Measurements from ENCODE around the gene CD55.

CD55 gene

GRCh38 chr1:207329469-207329868 is 8.0 kb downstream of the CD55 start:
- H3K36me3 ChIP-seq (ENCODE audit: insufficient read depth, low read length), result peaks cover 30% of the 10 kb centered on the region
- H3K9me3 ChIP-seq (ENCODE audit: low read depth, low read length), result no peaks in the 10 kb centered on the region
- no peak for DNase-seq (ENCODE audit: low read depth, low spot score)
- H3K27ac ChIP-seq, result no peak overlapping the region
- no peak overlapping the region for H3K4me3 ChIP-seq
- TF ChIP-seq EZH2 (IDR thresholded peaks at IDR 0.05) (no peak), POLR2AphosphoS5 (IDR thresholded peaks at IDR 0.05; ENCODE audit: borderline replicate concordance, low read depth, low read length) (no peak), FOXP2 (optimal IDR thresholded peaks at IDR 0.05; ENCODE audit: control extremely low read depth, extremely low read length, insufficient read depth) (no peak)
- no peak overlapping the region for H3K9ac ChIP-seq (ENCODE audit: insufficient read length)

GRCh38 chr1:207330011-207330710 is 8.7 kb downstream of the CD55 start:
- TF ChIP-seq FOXP2 (optimal IDR thresholded peaks at IDR 0.05; ENCODE audit: control extremely low read depth, extremely low read length, insufficient read depth), result no peak
- TF ChIP-seq POLR2AphosphoS5 (IDR thresholded peaks at IDR 0.05; ENCODE audit: borderline replicate concordance, low read depth, low read length), result no peak
- TF ChIP-seq EZH2 (IDR thresholded peaks at IDR 0.05), result no peak
- H3K27ac ChIP-seq, result no peak overlapping the region
- H3K36me3 ChIP-seq (ENCODE audit: insufficient read depth, low read length), result peaks cover 30% of the 10 kb centered on the region

GRCh38 chr1:207331354-207332313 is 10.2 kb downstream of the CD55 start:
- Histone ChIP-seq H3K27ac (no peak overlapping the region), H3K36me3 (ENCODE audit: insufficient read depth, low read length) (peaks cover 29% of the 10 kb centered on the region), H3K4me3 (no peak overlapping the region), H3K9ac (ENCODE audit: insufficient read length) (no peak overlapping the region), H3K9me3 (ENCODE audit: low read depth, low read length) (no peaks in the 10 kb centered on the region)
- TF ChIP-seq FOXP2 (optimal IDR thresholded peaks at IDR 0.05; ENCODE audit: control extremely low read depth, extremely low read length, insufficient read depth) (no peak), POLR2AphosphoS5 (IDR thresholded peaks at IDR 0.05; ENCODE audit: borderline replicate concordance, low read depth, low read length) (no peak), EZH2 (IDR thresholded peaks at IDR 0.05) (no peak)
- no peak for DNase-seq (ENCODE audit: low read depth, low spot score)

More at GRCh38 chr1:207330011-207330710, 8.7 kb downstream of the CD55 start:
- Histone ChIP-seq H3K9me3 (ENCODE audit: low read depth, low read length) (no peaks in the 10 kb centered on the region), H3K9ac (ENCODE audit: insufficient read length) (no peak overlapping the region), H3K4me3 (no peak overlapping the region)
- DNase-seq (ENCODE audit: low read depth, low spot score), result no peak

DNA sequence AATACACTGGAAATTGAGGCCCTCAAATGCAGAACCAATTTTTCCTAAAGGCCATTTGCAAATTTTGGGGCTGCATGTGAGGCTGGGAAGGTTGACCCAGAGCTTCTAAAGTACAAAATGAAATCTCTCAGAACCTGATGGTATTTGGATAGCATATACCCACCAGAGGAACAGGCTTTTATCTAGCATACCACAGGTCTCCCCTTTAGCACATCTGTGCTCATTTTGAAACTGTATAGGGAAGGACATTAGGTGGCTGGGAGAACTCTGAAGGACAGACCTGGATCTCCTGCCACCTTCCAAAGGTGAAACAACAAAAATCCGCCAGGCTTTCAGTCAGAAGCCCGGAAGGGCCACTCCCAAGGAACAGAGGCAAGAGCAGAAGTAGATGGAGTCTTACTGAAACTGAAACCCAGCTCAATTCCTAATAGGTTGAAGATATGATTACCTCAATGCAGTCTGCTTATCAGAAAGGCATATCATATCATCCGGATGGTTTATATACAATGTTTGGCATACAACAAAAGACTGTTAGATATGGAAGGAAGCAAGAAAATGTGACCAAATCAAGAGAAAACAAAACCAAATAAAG is 11.6 kb downstream of the CD55 start:
- H3K27ac ChIP-seq, result no peak overlapping the region
- TF ChIP-seq EZH2 (IDR thresholded peaks at IDR 0.05), result no peak
- no peak for TF ChIP-seq POLR2AphosphoS5 (IDR thresholded peaks at IDR 0.05; ENCODE audit: borderline replicate concordance, low read depth, low read length)
- no peak for TF ChIP-seq FOXP2 (optimal IDR thresholded peaks at IDR 0.05; ENCODE audit: control extremely low read depth, extremely low read length, insufficient read depth)
- H3K4me3 ChIP-seq, result no peak overlapping the region
- H3K9me3 ChIP-seq (ENCODE audit: low read depth, low read length), result no peaks in the 10 kb centered on the region
- DNase-seq (ENCODE audit: low read depth, low spot score), result no peak
- H3K36me3 ChIP-seq (ENCODE audit: insufficient read depth, low read length), result peaks cover 26% of the 10 kb centered on the region
- H3K9ac ChIP-seq (ENCODE audit: insufficient read length), result no peak overlapping the region

DNA sequence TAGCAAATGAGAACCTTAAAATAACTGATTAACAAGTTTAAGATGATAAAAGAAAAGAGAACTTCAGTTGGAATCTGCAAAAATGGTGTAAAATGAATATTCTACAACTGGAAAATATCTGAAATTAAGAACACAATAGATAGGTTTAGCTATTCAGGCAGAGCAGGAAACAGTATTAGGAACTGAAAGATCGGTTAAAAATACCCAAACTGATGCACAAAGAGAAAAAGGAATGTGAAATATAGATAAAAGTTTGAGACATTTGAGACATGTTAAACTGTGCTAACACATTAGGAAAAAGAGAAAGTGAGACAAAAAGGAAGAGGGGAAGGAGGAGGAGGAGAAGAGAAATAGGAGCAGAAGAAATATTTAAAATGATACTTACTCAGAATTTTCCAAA is 12.1 kb downstream of the CD55 start:
- Histone ChIP-seq H3K36me3 (ENCODE audit: insufficient read depth, low read length) (peaks cover 22% of the 10 kb centered on the region), H3K27ac (no peak overlapping the region), H3K4me3 (no peak overlapping the region), H3K9me3 (ENCODE audit: low read depth, low read length) (no peaks in the 10 kb centered on the region), H3K9ac (ENCODE audit: insufficient read length) (no peak overlapping the region)
- no peak for DNase-seq (ENCODE audit: low read depth, low spot score)
- TF ChIP-seq FOXP2 (optimal IDR thresholded peaks at IDR 0.05; ENCODE audit: control extremely low read depth, extremely low read length, insufficient read depth) (no peak), POLR2AphosphoS5 (IDR thresholded peaks at IDR 0.05; ENCODE audit: borderline replicate concordance, low read depth, low read length) (no peak), EZH2 (IDR thresholded peaks at IDR 0.05) (no peak)

DNA sequence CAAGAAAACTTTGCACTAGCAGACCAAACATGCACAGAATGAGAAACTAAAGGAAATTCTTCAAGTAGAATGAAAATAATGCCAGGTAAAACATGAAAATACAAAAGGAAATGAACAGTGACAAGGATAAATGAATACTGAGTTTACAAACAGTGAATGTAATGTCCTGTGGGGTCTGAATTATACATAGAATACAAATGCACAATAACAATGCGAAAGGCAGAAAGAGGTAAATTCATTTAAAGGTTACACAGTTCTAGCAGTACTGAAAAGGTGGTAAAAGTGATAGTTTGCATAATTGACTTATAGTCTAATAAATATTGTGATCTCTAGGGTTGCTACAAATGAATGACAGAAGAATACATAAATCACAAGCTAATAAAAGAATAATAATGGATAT is 12.9 kb downstream of the CD55 start:
- Histone ChIP-seq H3K27ac (no peak overlapping the region), H3K9ac (ENCODE audit: insufficient read length) (no peak overlapping the region), H3K36me3 (ENCODE audit: insufficient read depth, low read length) (peaks cover 22% of the 10 kb centered on the region), H3K9me3 (ENCODE audit: low read depth, low read length) (no peaks in the 10 kb centered on the region), H3K4me3 (no peak overlapping the region)
- DNase-seq (ENCODE audit: low read depth, low spot score), result no peak
- TF ChIP-seq FOXP2 (optimal IDR thresholded peaks at IDR 0.05; ENCODE audit: control extremely low read depth, extremely low read length, insufficient read depth) (no peak), POLR2AphosphoS5 (IDR thresholded peaks at IDR 0.05; ENCODE audit: borderline replicate concordance, low read depth, low read length) (no peak), EZH2 (IDR thresholded peaks at IDR 0.05) (no peak)

DNA sequence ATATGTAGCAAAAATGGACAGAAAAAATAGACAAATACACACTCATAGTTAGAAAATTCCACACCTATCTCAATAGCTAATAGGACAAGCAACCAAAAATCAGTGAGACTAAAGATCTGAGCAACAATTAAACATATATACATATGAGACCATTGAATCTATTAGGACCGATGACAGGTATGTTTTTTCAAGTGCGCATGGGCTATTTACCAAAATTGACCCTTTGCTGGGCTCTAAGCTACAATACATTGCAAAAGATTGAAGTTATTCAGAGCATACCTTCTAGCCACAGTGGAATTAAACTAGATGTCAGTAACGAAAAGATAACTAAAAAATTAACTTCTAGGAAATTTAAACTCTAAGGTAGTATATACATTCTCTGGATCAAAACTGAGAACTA is 13.7 kb downstream of the CD55 start:
- H3K4me3 ChIP-seq, result no peak overlapping the region
- peaks cover 22% of the 10 kb centered on the region for H3K36me3 ChIP-seq (ENCODE audit: insufficient read depth, low read length)
- H3K9ac ChIP-seq (ENCODE audit: insufficient read length), result no peak overlapping the region
- TF ChIP-seq FOXP2 (optimal IDR thresholded peaks at IDR 0.05; ENCODE audit: control extremely low read depth, extremely low read length, insufficient read depth) (no peak), EZH2 (IDR thresholded peaks at IDR 0.05) (no peak), POLR2AphosphoS5 (IDR thresholded peaks at IDR 0.05; ENCODE audit: borderline replicate concordance, low read depth, low read length) (no peak)
- H3K9me3 ChIP-seq (ENCODE audit: low read depth, low read length), result no peaks in the 10 kb centered on the region
- no peak for DNase-seq (ENCODE audit: low read depth, low spot score)
- H3K27ac ChIP-seq, result no peak overlapping the region
